Heart right ventricle (tissue), 16 donors: Measurements from ENCODE around the gene DNPH1. TPM values are rescaled to one million over a fixed set of nuclear protein-coding genes. Genes with fewer than 3 reads are reported as not detected.
A peak's percentile ranks its signal among the peaks of the same experiment; 100 is the strongest.

Experiments
- ATAC-seq, 8 donors: fragments of 200-7000 bp; cut with Tn5 transposase; one replicate each; pipeline ENCODE4 v1.9.1; 2020; ENCODE audit warnings: mild to moderate bottlenecking in 8 of 8, moderate library complexity in 8 of 8, moderate number of reproducible peaks in 1 of 8
- DNase-seq, 2 donors: peaks; one replicate each; pipeline ENCODE4 v3.0.0-alpha.2; 2020
- H3K27ac ChIP-seq, 10 donors: fragments of 200-600 bp; sonication (generic) in 2 of 10; one replicate each; pipeline versions ENCODE4 v1.5.0 to v1.8.0; 2020 to 2022; ENCODE audit warnings: mild to moderate bottlenecking in 3 of 10
- H3K27me3 ChIP-seq, 7 donors: fragments of 200-600 bp; one replicate each; pipeline ENCODE4 v1.8.0; 2021 to 2022; ENCODE audit warnings: mild to moderate bottlenecking in 2 of 7
- H3K36me3 ChIP-seq, 9 donors: fragments of 200-600 bp; sonication (generic) in 1 of 9; one replicate each; pipeline versions ENCODE4 v1.5.0 to v1.8.0; 2020 to 2022; ENCODE audit warnings: mild to moderate bottlenecking in 2 of 9
- H3K4me1 ChIP-seq, 9 donors: fragments of 200-600 bp; sonication (generic) in 1 of 9; one replicate each; pipeline versions ENCODE4 v1.5.0 to v1.8.0; 2020 to 2022; ENCODE audit warnings: mild to moderate bottlenecking in 4 of 9
- H3K4me3 ChIP-seq, 10 donors: fragments of 200-600 bp; sonication (generic) in 2 of 10; one replicate each; pipeline versions ENCODE4 v1.5.0 to v1.8.0; 2020 to 2022; ENCODE audit warnings: mild to moderate bottlenecking in 7 of 10, moderate library complexity in 2 of 10
- H3K9me3 ChIP-seq, 11 donors: fragments of 200-600 bp in 10 of 11; sonication (generic) in 2 of 11; one replicate each; pipeline versions ENCODE4 v1.5.0 to v1.8.0; 2013 to 2022; ENCODE audit warnings: mild to moderate bottlenecking in 2 of 11, control low read depth in 1 of 11, moderate library complexity in 1 of 11
- CTCF ChIP-seq, 9 donors: fragments of 200-600 bp; sonication (generic) in 2 of 9; IDR thresholded peaks; one replicate each; pipeline versions ENCODE4 v1.5.0 to v1.8.0; 2021 to 2022; ENCODE audit warnings: antibody characterized with exemption in 9 of 9, mild to moderate bottlenecking in 5 of 9, moderate library complexity in 1 of 9
- WGBS, 2 donors: extraction: QIAGEN DNeasy Blood & Tissue Kit; methylation state at CpG; one replicate each; pipeline ENCODE4 v1.1.7; 2013; ENCODE audit warnings: inconsistent platforms in 1 of 2; 5-methylcytosine and 5-hydroxymethylcytosine counted together
- intact Hi-C, 10 donors: fragments of 100-400 bp; cut with DNase I; formaldehyde crosslinking; loops; one replicate each; pipeline versions ENCODE4 v1.11.1 to v1.14.2; 2022
- polyA plus RNA-seq, 2 donors: library from polyadenylated mRNA; stranded (reverse); fragments of 200-250 nt; gene quantifications; one replicate each; pipeline ENCODE4 v1.2.3, GENCODE V29; 2013
- total RNA-seq, 10 donors: library from RNA; stranded (reverse); fragmentation: NEBNext Ultra II Directional in 3 of 10; extraction: Animal tissue kit (Norgen Biotek cat#: 25700) in 3 of 10; gene quantifications; one replicate each; pipeline versions ENCODE4 v1.2.1 to v1.2.4, GENCODE V29; 2021 to 2023
- donor health status: Arrhythmogenic right ventricular cardiomyopathy.
- donor health status: ischemic (EF 13 %, LVEDD 7.1; RV severe dilation, severe dysfunction).
- donor health status: healthy with polysubstance abuse.
- donor health status: DM: no; HTN: yes; CAD: no.
- donor health status: DM: no; HTN: no; CAD: no.
- donor health status: ischemic (EF 25% LVEDD 6.9; RV normal size, moderate dysfunction).
- donor health status: ischemic (EF 25% LVEDD 5.7; RV mildly dilated, moderate dysfunction).
- donor health status: healthy.
- donor health status: DM: yes; HTN: yes; CAD: no.
- donor health status: Ischemic cardiomyopathy.
- donor health status: ischemic (EF 35%, LVEDD 5.7; RV mildly dilated, moderate dysfunction).
- donor health status: nonischemic (EF 11% LVEDD 7.7; RV severe dilation, severe dysfunction).
- donor health status: DM: yes; HTN: yes; CAD: no.
- donor health status: PGD.
- donor health status: ischemic (EF 29% LVEDD 5.4; RV normal size, mild dysfunction).
- donor health status: nonischemic (EF 23%, LVEDD 6.1; RV moderate dilation, normal function).

Gene DNPH1
- total and polyA plus RNA-seq, 12 donors = 16.0 to 51.3 (median 26.2) TPM

- Histone ChIP-seq H3K36me3 (no peaks in the 10 kb centered on the region), H3K27me3 (peaks cover 0 to 79% (median 41%) of the 10 kb centered on the region in 7 donors), H3K4me3 (no peak overlapping the region), H3K27ac (no peak overlapping the region), H3K4me1 (peaks cover 4 to 17% (median 10%) of the 10 kb centered on the region in 9 donors), H3K9me3 (no peaks in the 10 kb centered on the region)
- no peak for ATAC-seq
- intact Hi-C loops = no loop called here
- no peak for DNase-seq
- no peak for TF ChIP-seq CTCF (IDR thresholded peaks at IDR 0.05)
- WGBS, 2 donors = 75 to 83% methylated on average over 3 of the region's 3 CpGs
Measured at GRCh38 chr6:43248101-43248500, 18.8 kb upstream of the DNPH1 start.

- peak; percentile 77 to 80 for DNase-seq
- WGBS, 2 donors = 4% methylated on average over 45 to 46 of the region's 46 CpGs
- no peaks in the 10 kb centered on the region for H3K36me3 ChIP-seq
- H3K27me3 ChIP-seq = peaks cover 0 to 81% (median 41%) of the 10 kb centered on the region in 7 donors
- H3K4me1 ChIP-seq = peaks cover 4 to 17% (median 10%) of the 10 kb centered on the region in 9 donors
- H3K4me3 ChIP-seq = peak overlapping the region; percentile 19 to 69 (median 64)
- intact Hi-C loops = no loop called here
- peak overlapping the region in 6 of 10 donors; percentile 23 to 68 (median 47) for H3K27ac ChIP-seq
- ATAC-seq = peak; percentile 94 to 98 (median 96)
- H3K9me3 ChIP-seq = no peaks in the 10 kb centered on the region
- TF ChIP-seq CTCF (IDR thresholded peaks at IDR 0.05) = no peak
Measured at GRCh38 chr6:43247114-43247999, 18.1 kb upstream of the DNPH1 start.

GRCh38 chr6:43246301-43247113, 17.2 kb upstream of the DNPH1 start:
- DNase-seq = peak; percentile 62 to 67
- H3K27ac ChIP-seq = peak overlapping the region in 5 of 10 donors; percentile 23 to 68 (median 46)
- 13 to 20% methylated on average over 27 of the region's 27 CpGs for WGBS, 2 donors
- intact Hi-C loops = no loop called here
- TF ChIP-seq CTCF (IDR thresholded peaks at IDR 0.05) = no peak
- no peaks in the 10 kb centered on the region for H3K9me3 ChIP-seq
- ATAC-seq = peak; percentile 73 to 89 (median 84)
- peaks cover 4 to 17% (median 10%) of the 10 kb centered on the region in 9 donors for H3K4me1 ChIP-seq
- H3K36me3 ChIP-seq = no peaks in the 10 kb centered on the region
- H3K4me3 ChIP-seq = peak overlapping the region; percentile 19 to 69 (median 64)
- H3K27me3 ChIP-seq = peaks cover 0 to 85% (median 45%) of the 10 kb centered on the region in 7 donors

- peaks cover 0 to 88% (median 55%) of the 10 kb centered on the region in 7 donors for H3K27me3 ChIP-seq
- DNase-seq = no peak
- no peak for ATAC-seq
- no peak overlapping the region for H3K4me3 ChIP-seq
- H3K36me3 ChIP-seq = no peaks in the 10 kb centered on the region
- no peak overlapping the region for H3K27ac ChIP-seq
- 18 to 27% methylated on average over 24 to 37 of the region's 37 CpGs for WGBS, 2 donors
- intact Hi-C loops = no loop called here
- no peak for TF ChIP-seq CTCF (IDR thresholded peaks at IDR 0.05)
- H3K9me3 ChIP-seq = peaks cover 0 to 6% (median 0%) of the 10 kb centered on the region in 11 donors
- peaks cover 4 to 17% (median 10%) of the 10 kb centered on the region in 9 donors for H3K4me1 ChIP-seq
Measured at GRCh38 chr6:43243664-43244321, 14.5 kb upstream of the DNPH1 start.
